Measurements from ENCODE around the gene TM7SF2.

Gene TM7SF2

DNA sequence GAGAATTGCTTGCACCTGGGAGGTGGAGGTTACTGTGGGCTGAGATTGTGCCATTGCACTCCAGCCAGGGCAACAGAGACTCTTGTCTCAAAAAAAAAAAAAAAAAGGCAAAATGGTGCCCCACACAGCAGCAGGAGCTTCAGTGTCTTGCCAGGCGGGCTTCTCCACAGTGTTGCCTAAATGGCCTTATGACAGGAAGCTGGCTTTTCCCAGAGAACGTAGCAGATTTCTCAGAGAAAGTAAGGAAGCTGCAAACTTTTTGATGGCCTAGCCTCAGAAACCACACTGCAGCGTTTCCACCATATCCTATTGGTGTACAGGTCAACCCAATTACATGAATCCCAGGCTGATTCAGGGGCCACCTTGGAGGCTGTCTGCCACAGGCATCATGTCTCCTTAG lies 45.7 kb downstream of the TM7SF2 start:
- no peak for DNase-seq (ENCODE audit: low read depth)

- DNase-seq (ENCODE audit: low read depth): no peak
Observed at GRCh38 chr11:65159012-65159411, 47.3 kb downstream of the TM7SF2 start.

DNA sequence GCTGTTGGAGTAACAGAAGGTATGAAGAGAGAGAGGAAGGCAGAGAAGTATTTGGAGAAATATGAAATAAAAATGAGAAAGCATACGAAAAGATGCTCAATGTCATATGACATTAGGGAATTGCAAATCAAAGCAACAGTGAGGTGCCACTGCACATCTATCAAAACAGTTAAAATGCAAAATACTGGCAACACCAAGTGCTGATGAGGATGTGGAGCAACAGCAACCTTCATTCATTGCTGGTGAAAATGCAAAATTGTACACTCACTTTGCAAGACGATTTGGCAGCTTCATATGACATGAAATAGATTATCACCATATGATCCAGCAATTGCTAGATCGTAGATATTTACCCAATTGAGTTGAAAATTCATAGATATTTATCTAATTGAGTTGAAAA lies 49.0 kb downstream of the TM7SF2 start:
- no peak for DNase-seq (ENCODE audit: low read depth)

- DNase-seq (ENCODE audit: low read depth): no peak
Observed at GRCh38 chr11:65163684-65164083, 52.0 kb downstream of the TM7SF2 start.

All from stimulated activated CD8-positive, alpha-beta memory T cell treated with anti-CD3 and anti-CD28 coated beads, Interleukin-4, amount 100 ng/mL, for 24 hours (primary cell).